Posterior cingulate gyrus (tissue), 11 donors: ENCODE measurements around the gene SYNC.
"Not testable (repeated sequence)": the region's sequence is repeated elsewhere in the genome, so short reads cannot be mapped to it uniquely, and the experiment has no call there.

Experiments
- DNase-seq, 10 donors: peaks; one replicate each; pipeline versions ENCODE4 v3.0.0 to v3.0.0-alpha.2; 2020 to 2021; ENCODE audit warnings: mixed read lengths in 3 of 10
- intact Hi-C: fragments of 100-400 bp; cut with DNase I; formaldehyde crosslinking; loops from one replicate; pipeline ENCODE4 v1.15.1; 2023

SYNC gene

GRCh38 chr1:32695098-32695904, 7.3 kb downstream of the SYNC start:
- peak in 3 of 10 donors; percentile 35 to 90 (median 85) for DNase-seq
- intact Hi-C loops, result no loop called here

GRCh38 chr1:32693455-32694174, 9.0 kb downstream of the SYNC start:
- no peak for DNase-seq
- intact Hi-C loops, result no loop called here

- no peak for DNase-seq
- intact Hi-C loops, result no loop called here
Observed at GRCh38 chr1:32686387-32686786, 16.2 kb downstream of the SYNC start.

GRCh38 chr1:32685498-32685897, 17.1 kb downstream of the SYNC start:
- intact Hi-C loops, result no loop called here
- no peak for DNase-seq

- intact Hi-C loops, result no loop called here
- DNase-seq, result no peak
Observed at GRCh38 chr1:32684167-32684811, 18.3 kb downstream of the SYNC start.

- intact Hi-C loops, result no loop called here
- no peak for DNase-seq
Observed at GRCh38 chr1:32683397-32683796, 19.2 kb downstream of the SYNC start.

- no peak for DNase-seq
- intact Hi-C loops, result no loop called here
Observed at GRCh38 chr1:32681999-32682398, 20.6 kb downstream of the SYNC start.

GRCh38 chr1:32681509-32681908, 21.1 kb downstream of the SYNC start:
- intact Hi-C loops, result no loop called here
- no peak for DNase-seq

GRCh38 chr1:32680642-32681041, 21.9 kb downstream of the SYNC start:
- intact Hi-C loops, result no loop called here
- no peak for DNase-seq

GRCh38 chr1:32679993-32680392, 22.6 kb downstream of the SYNC start:
- intact Hi-C loops, DNase-seq: not testable (repeated sequence)

- intact Hi-C loops, result no loop called here
- no peak for DNase-seq
Observed at GRCh38 chr1:32676945-32677344, 25.6 kb downstream of the SYNC start.

- intact Hi-C loops, DNase-seq: not testable (repeated sequence)
Observed at GRCh38 chr1:32668716-32669115, 33.9 kb downstream of the SYNC start.

GRCh38 chr1:32666901-32667566, 35.5 kb downstream of the SYNC start:
- intact Hi-C loops, result no loop called here
- no peak for DNase-seq

GRCh38 chr1:32665915-32666314, 36.7 kb downstream of the SYNC start:
- no peak for DNase-seq
- intact Hi-C loops, result no loop called here

GRCh38 chr1:32659581-32659980, 43.0 kb downstream of the SYNC start:
- intact Hi-C loops, result no loop called here
- DNase-seq, result no peak

- intact Hi-C loops, result no loop called here
- no peak for DNase-seq
Observed at GRCh38 chr1:32652244-32652962, 50.2 kb downstream of the SYNC start.

GRCh38 chr1:32651461-32652073, 51.0 kb downstream of the SYNC start:
- intact Hi-C loops, result no loop called here

GRCh38 chr1:32650752-32651460, 51.7 kb downstream of the SYNC start, which contains the start of gene RBBP4:
RBBP4 (plus strand) TSS chr1:32651208; CDS start chr1:32651307, 99 bp downstream.
- peak; percentile 95 to 100 (median 97) for DNase-seq
- intact Hi-C loops, result no loop called here

More at GRCh38 chr1:32651461-32652073, 51.0 kb downstream of the SYNC start:
- peak in 1 of 10 donors; percentile 90 for DNase-seq

GRCh38 chr1:32650248-32650751, 52.3 kb downstream of the SYNC start, which contains the start of gene ZBTB8OS:
ZBTB8OS (minus strand) TSS chr1:32650550; CDS start chr1:32650529, 21 bp downstream.
- intact Hi-C loops, result no loop called here
- DNase-seq, result peak; percentile 85 to 98 (median 92)
